Renal pelvis (tissue), 4 donors: ENCODE measurements around the gene SATB1. TPM values are rescaled to one million over a fixed set of nuclear protein-coding genes. Genes with fewer than 3 reads are reported as not detected.
A peak's percentile ranks its signal among the peaks of the same experiment; 100 is the strongest.

Source experiments
- DNase-seq: peaks from one replicate; pipeline ENCODE4 v3.0.0-alpha.2; 2013
- polyA plus RNA-seq, 3 donors: library from polyadenylated mRNA; unstranded; fragments of 120-200 nt; gene quantifications; one replicate each; pipeline ENCODE4 v1.2.1, GENCODE V29; 2013; ENCODE audit not compliant: insufficient read length in 3 of 3

The SATB1 gene
- polyA plus RNA-seq, 3 donors, result 34.0 to 39.4 (median 37.6) TPM

- no peak for DNase-seq
Observed at GRCh38 chr3:18409266-18409665, 15.9 kb downstream of the SATB1 start.

- no peak for DNase-seq
Observed at GRCh38 chr3:18405141-18405540, 20.0 kb downstream of the SATB1 start.

- no peak for DNase-seq
Observed at GRCh38 chr3:18403061-18403460, 22.1 kb downstream of the SATB1 start.

GRCh38 chr3:18402239-18402799, 22.8 kb downstream of the SATB1 start:
- DNase-seq, result no peak

GRCh38 chr3:18401300-18401961, 23.7 kb downstream of the SATB1 start:
- no peak for DNase-seq

GRCh38 chr3:18398448-18398847, 26.7 kb downstream of the SATB1 start:
- DNase-seq, result no peak

GRCh38 chr3:18396428-18396827, 28.7 kb downstream of the SATB1 start:
- DNase-seq, result no peak

GRCh38 chr3:18394384-18394995, 30.6 kb downstream of the SATB1 start:
- DNase-seq, result no peak

- no peak for DNase-seq
Observed at GRCh38 chr3:18393906-18394305, 31.2 kb downstream of the SATB1 start.

GRCh38 chr3:18390024-18390660, 35.0 kb downstream of the SATB1 start:
- no peak for DNase-seq

- DNase-seq, result peak; percentile 12
Observed at GRCh38 chr3:18389108-18389733, 35.9 kb downstream of the SATB1 start.

GRCh38 chr3:18386274-18386890, 38.8 kb downstream of the SATB1 start:
- DNase-seq, result no peak

- no peak for DNase-seq
Observed at GRCh38 chr3:18385706-18386105, 39.4 kb downstream of the SATB1 start.

- DNase-seq, result no peak
Observed at GRCh38 chr3:18382760-18383369, 42.3 kb downstream of the SATB1 start.

GRCh38 chr3:18379647-18380046, 45.5 kb downstream of the SATB1 start:
- no peak for DNase-seq

- no peak for DNase-seq
Observed at GRCh38 chr3:18378218-18378617, 46.9 kb downstream of the SATB1 start.

- DNase-seq, result no peak
Observed at GRCh38 chr3:18376682-18377081, 48.5 kb downstream of the SATB1 start.

- DNase-seq, result no peak
Observed at GRCh38 chr3:18372786-18373405, 52.2 kb downstream of the SATB1 start.

GRCh38 chr3:18370672-18371071, 54.5 kb downstream of the SATB1 start:
- DNase-seq, result no peak

GRCh38 chr3:18369551-18370185, 55.5 kb downstream of the SATB1 start:
- no peak for DNase-seq

- no peak for DNase-seq
Observed at GRCh38 chr3:18366258-18366657, 58.9 kb downstream of the SATB1 start.
